Measurements from ENCODE around the gene CXCL14.

CXCL14 gene

DNA sequence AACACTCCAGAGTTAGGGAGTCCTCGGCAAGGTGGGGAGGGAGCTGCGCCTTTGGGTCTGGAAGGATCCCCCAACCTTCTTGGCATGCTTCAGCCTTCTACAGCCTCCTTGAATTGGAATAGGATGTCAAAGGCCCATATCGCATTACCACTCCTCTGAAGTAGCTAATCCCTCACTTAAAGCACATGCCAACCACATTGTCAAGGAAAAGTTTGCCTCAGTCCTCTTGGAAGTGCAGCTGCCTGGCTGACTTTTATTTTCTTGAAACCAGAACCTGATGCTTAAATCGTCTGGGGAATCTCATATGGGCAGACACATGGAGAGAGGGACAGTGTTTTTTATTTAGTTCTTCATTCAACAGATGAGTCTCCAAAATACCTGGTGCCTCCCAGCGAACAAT, 14.5 kb downstream of the CXCL14 start:
- H4K20me1 ChIP-seq (ENCODE audit: insufficient read depth, low read length) = no peaks in the 10 kb centered on the region
- no peak for TF ChIP-seq EZH2phosphoT487 (IDR thresholded peaks at IDR 0.05; ENCODE audit: low read length)
- no peak for TF ChIP-seq EZH2 (optimal IDR thresholded peaks at IDR 0.05; ENCODE audit: low read depth, low read length)
- TF ChIP-seq, protein P1, sequence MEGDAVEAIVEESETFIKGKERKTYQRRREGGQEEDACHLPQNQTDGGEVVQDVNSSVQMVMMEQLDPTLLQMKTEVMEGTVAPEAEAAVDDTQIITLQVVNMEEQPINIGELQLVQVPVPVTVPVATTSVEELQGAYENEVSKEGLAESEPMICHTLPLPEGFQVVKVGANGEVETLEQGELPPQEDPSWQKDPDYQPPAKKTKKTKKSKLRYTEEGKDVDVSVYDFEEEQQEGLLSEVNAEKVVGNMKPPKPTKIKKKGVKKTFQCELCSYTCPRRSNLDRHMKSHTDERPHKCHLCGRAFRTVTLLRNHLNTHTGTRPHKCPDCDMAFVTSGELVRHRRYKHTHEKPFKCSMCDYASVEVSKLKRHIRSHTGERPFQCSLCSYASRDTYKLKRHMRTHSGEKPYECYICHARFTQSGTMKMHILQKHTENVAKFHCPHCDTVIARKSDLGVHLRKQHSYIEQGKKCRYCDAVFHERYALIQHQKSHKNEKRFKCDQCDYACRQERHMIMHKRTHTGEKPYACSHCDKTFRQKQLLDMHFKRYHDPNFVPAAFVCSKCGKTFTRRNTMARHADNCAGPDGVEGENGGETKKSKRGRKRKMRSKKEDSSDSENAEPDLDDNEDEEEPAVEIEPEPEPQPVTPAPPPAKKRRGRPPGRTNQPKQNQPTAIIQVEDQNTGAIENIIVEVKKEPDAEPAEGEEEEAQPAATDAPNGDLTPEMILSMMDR (IDR thresholded peaks at IDR 0.05; ENCODE audit: low read length) = no peak
- no peak overlapping the region for H2AFZ ChIP-seq (ENCODE audit: low read length)
- H3K27ac ChIP-seq (ENCODE audit: low read length) = no peak overlapping the region
- 0 out of 2 replicates have a peak, but pooled peaks cover 2% of the 10 kb centered on the region for H3K4me1 ChIP-seq (ENCODE audit: low read length)
- DNase-seq = no peak
- H3K27me3 ChIP-seq (replicated peaks; ENCODE audit: insufficient read depth, low read length) = no peaks in the 10 kb centered on the region; the same call in 1 of the 2 replicates
- H3K9ac ChIP-seq (ENCODE audit: low read length) = no peak overlapping the region
- no peaks in the 10 kb centered on the region for H3K79me2 ChIP-seq (ENCODE audit: low read length)
- H3K4me2 ChIP-seq (ENCODE audit: low read depth, low read length) = no peak overlapping the region
- no peaks in the 10 kb centered on the region for H3K9me3 ChIP-seq (replicated peaks; ENCODE audit: insufficient read depth, low read length)
- no peak overlapping the region for H3K4me3 ChIP-seq (ENCODE audit: low read length)
- no peaks in the 10 kb centered on the region for H3F3A ChIP-seq (ENCODE audit: insufficient read depth, low read length)
- H3K9me2 ChIP-seq (replicated peaks; ENCODE audit: insufficient read depth, low read length) = no peaks in the 10 kb centered on the region
- H3K36me3 ChIP-seq (replicated peaks; ENCODE audit: insufficient read depth, low read length) = no peaks in the 10 kb centered on the region

DNA sequence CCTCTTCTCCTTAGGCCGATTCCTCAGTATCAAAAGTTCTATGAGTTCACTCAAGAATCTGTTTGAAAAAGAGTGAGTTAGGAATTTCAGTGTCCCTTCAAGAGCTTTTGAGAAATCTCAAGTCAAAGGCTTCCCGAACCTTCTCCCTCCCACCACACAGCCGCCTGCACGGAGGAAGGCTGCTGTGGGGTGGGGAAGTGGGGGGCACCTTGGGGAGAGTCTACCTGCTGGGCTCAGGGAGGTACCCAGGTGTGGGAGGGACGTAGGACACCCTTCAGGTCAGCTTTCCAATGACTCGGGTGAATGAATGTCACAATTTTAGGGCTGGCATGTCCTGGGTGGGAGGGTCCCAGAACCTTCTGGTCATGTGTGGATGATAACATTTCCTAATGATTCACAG, 17.5 kb downstream of the CXCL14 start:
- TF ChIP-seq EZH2phosphoT487 (IDR thresholded peaks at IDR 0.05; ENCODE audit: low read length) = no peak
- TF ChIP-seq, protein P1 (IDR thresholded peaks at IDR 0.05; ENCODE audit: low read length) = no peak
- TF ChIP-seq EZH2 (optimal IDR thresholded peaks at IDR 0.05; ENCODE audit: low read depth, low read length) = no peak
- H3K36me3 ChIP-seq (replicated peaks; ENCODE audit: insufficient read depth, low read length) = no peaks in the 10 kb centered on the region
- no peaks in the 10 kb centered on the region for H3F3A ChIP-seq (ENCODE audit: insufficient read depth, low read length)
- peak overlapping the region; percentile 92 for H2AFZ ChIP-seq (ENCODE audit: low read length)
- H3K79me2 ChIP-seq (ENCODE audit: low read length) = no peaks in the 10 kb centered on the region
- H4K20me1 ChIP-seq (ENCODE audit: insufficient read depth, low read length) = no peaks in the 10 kb centered on the region
- peak overlapping the region; percentile 46; the same call in 1 of the 2 replicates for H3K4me2 ChIP-seq (ENCODE audit: low read depth, low read length)
- no peak overlapping the region for H3K4me3 ChIP-seq (ENCODE audit: low read length)
- H3K4me1 ChIP-seq (ENCODE audit: low read length) = 0 out of 2 replicates have a peak, but pooled peaks cover 2% of the 10 kb centered on the region
- no peaks in the 10 kb centered on the region; the same call in 1 of the 2 replicates for H3K27me3 ChIP-seq (replicated peaks; ENCODE audit: insufficient read depth, low read length)
- no peak overlapping the region for H3K9ac ChIP-seq (ENCODE audit: low read length)
- DNase-seq = no peak
- no peaks in the 10 kb centered on the region for H3K9me3 ChIP-seq (replicated peaks; ENCODE audit: insufficient read depth, low read length)
- no peak overlapping the region for H3K27ac ChIP-seq (ENCODE audit: low read length)
- no peaks in the 10 kb centered on the region for H3K9me2 ChIP-seq (replicated peaks; ENCODE audit: insufficient read depth, low read length)

DNA sequence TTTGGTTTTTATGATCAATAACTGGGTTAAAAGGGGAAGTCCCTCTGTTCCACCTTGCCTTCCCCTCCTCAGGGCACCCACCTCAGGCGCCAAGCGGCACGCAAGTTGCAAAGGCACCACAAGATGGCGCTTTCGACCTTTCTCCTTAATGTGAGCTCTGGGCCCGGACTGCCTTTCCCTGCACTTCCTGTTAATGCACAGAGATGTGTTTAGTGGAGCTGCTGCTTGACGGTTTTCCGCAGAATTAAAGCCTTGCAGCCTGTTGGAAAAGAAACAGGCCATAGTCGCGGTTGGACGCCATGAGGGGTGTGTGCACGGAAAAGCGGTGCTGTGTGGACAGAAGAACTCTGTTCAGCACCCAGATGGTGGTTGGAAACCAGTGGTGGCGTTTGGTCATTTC, 17.9 kb downstream of the CXCL14 start:
- no peaks in the 10 kb centered on the region for H3K9me3 ChIP-seq (replicated peaks; ENCODE audit: insufficient read depth, low read length)
- no peaks in the 10 kb centered on the region for H3K79me2 ChIP-seq (ENCODE audit: low read length)
- TF ChIP-seq, protein P1 (IDR thresholded peaks at IDR 0.05; ENCODE audit: low read length) = peak; percentile 89
- TF ChIP-seq EZH2 (optimal IDR thresholded peaks at IDR 0.05; ENCODE audit: low read depth, low read length) (no peak), EZH2phosphoT487 (IDR thresholded peaks at IDR 0.05; ENCODE audit: low read length) (no peak)
- no peaks in the 10 kb centered on the region for H3K36me3 ChIP-seq (replicated peaks; ENCODE audit: insufficient read depth, low read length)
- no peaks in the 10 kb centered on the region for H3K9me2 ChIP-seq (replicated peaks; ENCODE audit: insufficient read depth, low read length)
- no peaks in the 10 kb centered on the region for H4K20me1 ChIP-seq (ENCODE audit: insufficient read depth, low read length)
- peak; percentile 80 for DNase-seq
- no peak overlapping the region for H3K27ac ChIP-seq (ENCODE audit: low read length)
- H3K27me3 ChIP-seq (replicated peaks; ENCODE audit: insufficient read depth, low read length) = no peaks in the 10 kb centered on the region; the same call in 1 of the 2 replicates
- H3K4me3 ChIP-seq (ENCODE audit: low read length) = no peak overlapping the region
- peak overlapping the region; percentile 92 for H2AFZ ChIP-seq (ENCODE audit: low read length)
- 0 out of 2 replicates have a peak, but pooled peaks cover 2% of the 10 kb centered on the region for H3K4me1 ChIP-seq (ENCODE audit: low read length)
- H3K4me2 ChIP-seq (ENCODE audit: low read depth, low read length) = peak overlapping the region; percentile 46; the same call in 1 of the 2 replicates
- H3F3A ChIP-seq (ENCODE audit: insufficient read depth, low read length) = no peaks in the 10 kb centered on the region
- H3K9ac ChIP-seq (ENCODE audit: low read length) = no peak overlapping the region

All from MM.1S (cell line).